ENCODE measurements around the gene NHERF2. TPM values are rescaled to one million over a fixed set of nuclear protein-coding genes. Genes with fewer than 3 reads are reported as not detected.

Gene NHERF2
- total and polyA plus RNA-seq, 2 of the 4 experiments (the other 2 are of a cell fraction) = 18.6 to 77.8 TPM

- no peaks in the 10 kb centered on the region for H3K9me3 ChIP-seq (ENCODE audit: control insufficient read depth, insufficient read depth, low read length)
- no peak overlapping the region for H2AK5ac ChIP-seq (ENCODE audit: low read depth, low read length)
- no peak overlapping the region for H3K27ac ChIP-seq (ENCODE audit: insufficient read depth, low read length)
- CTCF ChIA-PET = no interaction called here
- no peak overlapping the region for H3K4ac ChIP-seq (ENCODE audit: low read depth, low read length)
- ATAC-seq (ENCODE audit: low read depth) (no peak), DNase-seq (no peak)
- intact Hi-C loops (cut with micrococcal nuclease) (no loop called here), in situ Hi-C loops (cut with MboI; ENCODE audit: low sequenced_read_pairs) (no loop called here), dilution Hi-C loops (cut with HindIII; ENCODE audit: low sequenced_read_pairs, unreplicated experiment) (no loop called here)
- TF ChIP-seq MAZ (IDR thresholded peaks at IDR 0.05; ENCODE audit: borderline replicate concordance, low read depth, low read length) = no peak
- no peak for TF ChIP-seq MAFK (IDR thresholded peaks at IDR 0.05; ENCODE audit: low read depth, low read length)
- TF ChIP-seq CTCF (conservative IDR thresholded peaks at IDR 0.05; ENCODE audit: low read depth, low read length) = no peak
- TF ChIP-seq RAD21 (IDR thresholded peaks at IDR 0.05; ENCODE audit: low read length) = no peak
- TF ChIP-seq RFX5 (IDR thresholded peaks at IDR 0.05; ENCODE audit: low read depth, low read length) = no peak
- no peak for TF ChIP-seq CEBPB (IDR thresholded peaks at IDR 0.05; ENCODE audit: low read depth, low read length)
- TF ChIP-seq SMC3 (IDR thresholded peaks at IDR 0.05; ENCODE audit: low read depth, low read length) = no peak
- no peak for TF ChIP-seq ELK1 (IDR thresholded peaks at IDR 0.05; ENCODE audit: borderline replicate concordance, low read depth, low read length)
- TF ChIP-seq USF2 (IDR thresholded peaks at IDR 0.05; ENCODE audit: low read depth, low read length) = no peak
- no peak for TF ChIP-seq BHLHE40 (IDR thresholded peaks at IDR 0.05; ENCODE audit: low read depth, low read length)
- no peak for TF ChIP-seq FOS (IDR thresholded peaks at IDR 0.05; ENCODE audit: low read depth, low read length)
- 0 out of 2 replicates have a peak, but pooled peaks cover 5% of the 10 kb centered on the region for H3K9me1 ChIP-seq (ENCODE audit: insufficient read depth, low read length)
- POLR2A ChIA-PET (ENCODE audit: unreplicated experiment) = no interaction called here
- no peak overlapping the region for H4K8ac ChIP-seq (ENCODE audit: low read depth in 2 of 2, low read length in 2 of 2)
- 95% methylated on average over 12 of the region's 28 CpGs; no CpG with 5 or more reads in 1 of the 2 experiments for WGBS, 2 experiments (ENCODE audit: extremely low coverage in 2 of 2, insufficient read length in 1 of 2)
- H3K27me3 ChIP-seq (ENCODE audit: control insufficient read depth, insufficient read depth, low read length) = no peaks in the 10 kb centered on the region
- H3K14ac ChIP-seq (replicated peaks; ENCODE audit: low read depth, low read length) = no peak overlapping the region
- H4K20me1 ChIP-seq (ENCODE audit: insufficient read depth, low read length) = no peaks in the 10 kb centered on the region; the same call in 1 of the 2 replicates
- peaks cover 64% of the 10 kb centered on the region for H3K36me3 ChIP-seq (ENCODE audit: control insufficient read depth, insufficient read depth, low read length)
- BruUV-seq (replicated peaks) = no TSS peak
- no peak overlapping the region for H2AK9ac ChIP-seq (replicated peaks; ENCODE audit: low read depth, low read length, poor library complexity)
- H3K18ac ChIP-seq (ENCODE audit: low read depth, low read length) = no peak overlapping the region
- H3K56ac ChIP-seq (ENCODE audit: extremely low read depth, insufficient read depth, low read length) = no peak overlapping the region
- no peaks in the 10 kb centered on the region for H3K4me1 ChIP-seq (ENCODE audit: control insufficient read depth, insufficient read depth, low read length)
- no peak overlapping the region for H4K91ac ChIP-seq (ENCODE audit: insufficient read depth, low read depth, low read length)
- H2AFZ ChIP-seq (replicated peaks; ENCODE audit: low read length, poor library complexity) = no peak overlapping the region
- no peak overlapping the region for H3K4me3 ChIP-seq (ENCODE audit: insufficient read depth, low read depth, low read length)
- peaks cover 0 to 9% of the 10 kb centered on the region in 2 experiments; a peak in 1 of 4 replicates for H3K79me1 ChIP-seq (ENCODE audit: low read depth in 1 of 2, low read length in 2 of 2)
- no peak overlapping the region for H2BK5ac ChIP-seq (ENCODE audit: low read depth, low read length, poor library complexity, severe bottlenecking)
- H3K9ac ChIP-seq (ENCODE audit: low read depth, low read length) = no peak overlapping the region
- no peak overlapping the region for H2BK15ac ChIP-seq (ENCODE audit: low read depth, low read length)
- H3K23ac ChIP-seq (ENCODE audit: low read depth, low read length) = no peak overlapping the region
- H2BK20ac ChIP-seq (ENCODE audit: low read depth, low read length) = no peak overlapping the region
- H2BK120ac ChIP-seq (ENCODE audit: low read depth, low read length) = no peak overlapping the region
- H3K4me2 ChIP-seq (ENCODE audit: low read depth, low read length) = no peak overlapping the region
- H4K5ac ChIP-seq (ENCODE audit: low read depth, low read length) = no peak overlapping the region
Observed at GRCh38 chr16:2062801-2063200, 36.1 kb downstream of the NHERF2 start.
